Amniotic stem cell (primary cell): Measurements from ENCODE around the gene CALCB.

Source experiments
- DNase-seq: peaks from one replicate; lab custom pipeline; 2025; lab: John Stamatoyannopoulos, UW

Gene CALCB

GRCh38 chr11:15074206-15075161 lies 1.1 kb downstream of the CALCB start:
- DNase-seq: peak; percentile 31

- DNase-seq: no peak
Observed at GRCh38 chr11:15075162-15075526, 1.8 kb downstream of the CALCB start.

- DNase-seq: no peak
Observed at GRCh38 chr11:15091175-15091574, 17.8 kb downstream of the CALCB start.

- no peak for DNase-seq
Observed at GRCh38 chr11:15091625-15092024, 18.2 kb downstream of the CALCB start.

DNA sequence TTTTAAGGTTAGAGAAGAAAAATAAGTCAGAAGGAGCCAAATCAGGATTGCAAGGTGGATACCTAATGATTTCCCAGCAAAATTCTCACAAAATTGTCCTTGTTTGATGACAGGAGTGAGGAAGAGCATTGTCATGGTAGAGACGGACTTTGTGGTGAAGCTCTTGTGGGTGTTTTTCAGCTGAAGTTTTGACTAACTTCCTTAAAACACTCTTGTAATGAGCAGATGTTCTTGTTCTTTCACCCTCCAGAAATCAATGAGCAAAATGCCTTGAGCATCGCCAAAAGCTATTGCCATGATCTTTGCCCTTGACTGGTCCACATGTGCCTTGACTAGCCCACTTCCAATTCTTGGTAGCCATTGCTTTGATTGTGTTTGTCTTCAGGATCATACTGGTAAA lies 20.0 kb downstream of the CALCB start:
- DNase-seq: no peak

- no peak for DNase-seq
Observed at GRCh38 chr11:15095736-15096228, 22.4 kb downstream of the CALCB start.

- DNase-seq: no peak
Observed at GRCh38 chr11:15097411-15097810, 24.0 kb downstream of the CALCB start.

DNA sequence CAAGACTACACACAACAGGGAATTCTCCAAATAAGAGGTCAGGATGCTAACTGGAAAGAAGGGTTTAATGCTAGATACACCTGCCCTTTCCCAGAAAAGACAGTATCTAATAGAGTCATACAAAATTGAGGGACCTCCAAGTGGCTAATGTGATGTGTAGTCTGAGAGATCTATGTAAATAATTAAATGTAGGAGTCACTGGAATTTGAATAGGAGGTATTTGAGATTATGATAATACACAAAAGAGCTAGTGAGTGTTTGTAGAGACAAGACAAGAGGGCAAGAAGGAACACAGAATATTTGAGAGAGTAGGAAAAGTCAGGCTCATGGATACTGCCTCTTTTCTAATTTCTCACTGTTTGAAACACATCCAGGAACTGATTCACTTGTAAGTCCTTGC lies 25.9 kb downstream of the CALCB start:
- DNase-seq: no peak

GRCh38 chr11:15101072-15101709 lies 27.8 kb downstream of the CALCB start:
- peak; percentile 36 for DNase-seq

DNA sequence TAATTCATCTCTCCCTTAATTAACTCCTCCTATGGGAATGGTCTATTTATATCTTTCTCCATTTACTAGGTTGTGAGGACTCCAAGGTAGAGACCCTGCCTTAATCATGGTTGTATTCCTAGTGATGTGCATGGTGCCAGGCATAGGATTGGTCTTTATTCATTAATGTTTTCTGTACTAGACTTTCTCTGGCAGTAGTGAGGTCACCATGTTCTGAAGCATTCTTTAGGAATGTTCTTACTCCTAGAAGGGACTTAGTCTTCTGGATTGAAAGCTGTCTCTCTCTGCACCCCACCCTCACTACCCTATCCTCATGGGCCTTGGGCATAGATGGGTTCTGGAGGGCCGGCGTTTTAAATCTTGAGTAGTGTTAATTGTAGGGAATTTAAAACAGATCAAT lies 30.8 kb downstream of the CALCB start:
- no peak for DNase-seq

- peak; percentile 21 for DNase-seq
Observed at GRCh38 chr11:15106201-15106965, 33.0 kb downstream of the CALCB start.

GRCh38 chr11:15107730-15108515 lies 34.5 kb downstream of the CALCB start:
- no peak for DNase-seq

DNA sequence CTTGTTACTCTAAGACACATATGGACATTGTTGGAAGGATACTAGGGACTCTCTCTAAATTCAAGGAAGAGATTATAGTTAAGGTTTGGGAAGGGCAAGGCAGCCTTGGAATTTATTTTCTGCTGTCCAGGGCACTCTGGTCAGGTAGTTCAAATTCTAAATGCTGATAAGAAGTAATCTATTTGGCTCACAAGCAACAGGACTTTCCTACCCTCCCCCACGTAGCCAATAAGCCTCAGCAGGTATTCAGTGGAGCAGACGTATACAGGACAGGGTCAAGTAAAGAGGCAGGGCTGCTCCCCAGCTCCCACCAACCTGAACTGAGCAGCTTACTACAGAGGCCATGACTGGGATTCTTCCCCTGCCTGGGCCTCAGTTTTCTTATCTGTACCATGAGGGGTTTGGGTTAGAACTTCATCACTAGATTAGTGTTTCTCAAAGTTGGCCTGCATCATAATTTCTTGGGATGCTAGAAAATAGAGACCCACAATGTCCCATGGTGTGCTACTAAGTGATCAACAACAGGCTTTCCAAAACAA lies 35.3 kb downstream of the CALCB start:
- no peak for DNase-seq

- DNase-seq: no peak
Observed at GRCh38 chr11:15109602-15110001, 36.2 kb downstream of the CALCB start.

GRCh38 chr11:15111215-15111614 lies 37.8 kb downstream of the CALCB start:
- no peak for DNase-seq

GRCh38 chr11:15112131-15112541 lies 38.7 kb downstream of the CALCB start:
- no peak for DNase-seq

GRCh38 chr11:15113381-15113780 lies 40.0 kb downstream of the CALCB start:
- DNase-seq: no peak

GRCh38 chr11:15114501-15115475 lies 41.4 kb downstream of the CALCB start, which contains the start of gene INSC:
TSS of gene INSC (plus strand) at chr11:15114923. CDS start at chr11:15149175, 34,252 bp downstream.
- DNase-seq: no peak

DNA sequence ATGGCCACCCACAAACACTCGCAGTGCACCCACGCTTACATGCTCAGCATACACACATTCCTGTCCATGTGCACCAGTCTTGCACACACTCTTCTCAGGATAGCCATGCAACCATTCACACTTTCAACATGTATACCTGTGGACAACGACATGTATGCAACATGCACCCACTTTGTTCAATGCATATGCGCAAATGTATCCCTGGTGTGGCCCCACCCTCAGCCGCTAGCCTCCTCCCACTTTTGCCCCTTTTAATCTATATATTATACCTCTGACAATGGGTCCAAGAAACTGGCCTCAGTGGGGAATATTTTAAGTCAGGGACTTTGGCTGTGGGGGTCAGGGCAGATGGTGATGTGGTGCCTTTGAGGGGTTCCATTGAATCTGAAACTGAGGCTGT lies 42.3 kb downstream of the CALCB start:
- no peak for DNase-seq

- DNase-seq: no peak
Observed at GRCh38 chr11:15117751-15118150, 44.4 kb downstream of the CALCB start.
